Measurements from ENCODE around the gene SLC5A1. TPM values are rescaled to one million over a fixed set of nuclear protein-coding genes. Genes with fewer than 3 reads are reported as not detected.

SLC5A1 gene
- not detected in 2 replicates for total RNA-seq

DNA sequence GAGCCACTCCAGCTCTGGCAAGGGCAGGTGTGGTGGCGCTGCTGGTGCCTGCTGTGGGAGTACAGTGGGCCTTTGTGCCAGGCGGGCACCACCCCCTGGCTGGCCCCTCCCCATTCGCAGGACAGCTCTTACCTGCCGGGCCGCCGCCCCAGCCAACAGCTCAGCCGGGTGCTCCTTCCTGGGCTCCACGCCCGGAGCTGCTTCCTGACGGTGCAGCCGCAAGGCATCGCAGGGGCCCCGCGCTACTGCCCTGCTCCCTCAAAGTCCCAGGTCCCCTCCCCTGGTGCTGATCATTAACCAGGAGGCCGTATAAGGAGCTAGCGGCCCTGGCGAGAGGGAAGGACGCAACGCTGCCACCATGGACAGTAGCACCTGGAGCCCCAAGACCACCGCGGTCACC lies at the start of gene SLC5A1:
SLC5A1 (plus strand) TSS at position 338 of the 400 bp plus-strand sequence; CDS start at position 359, 21 bp downstream.

GRCh38 chr22:32158712-32159533 lies 115.9 kb downstream of the SLC5A1 start, which contains the start of gene C22orf42:
TSS of gene C22orf42 (minus strand) at chr22:32159303. CDS start at chr22:32159215, 88 bp downstream.

Other genes starting within 250 kb of the SLC5A1 start
- 69.3 and 221 TPM in 2 replicates for gene YWHAH, start 98.7 kb upstream of the SLC5A1 start, total RNA-seq
- not detected in 2 replicates for gene C22orf42, start 116.0 kb downstream of the SLC5A1 start, total RNA-seq
- not detected in 2 replicates for gene RFPL2, start 161.8 kb downstream of the SLC5A1 start, total RNA-seq
- not detected in 2 replicates for gene SLC5A4, start 212.1 kb downstream of the SLC5A1 start, total RNA-seq